OCI-LY7 (cell line): ENCODE measurements around the gene RBP5.

Source experiments
- CTCF ChIP-seq: fragments of 200-600 bp; sonication (generic); conservative IDR thresholded peaks from 2 replicates; pipeline ENCODE4 v1.5.1; 2014; ENCODE audit warnings: mild to moderate bottlenecking, antibody characterized with exemption, low read length, moderate library complexity, mixed read lengths
- EZH2phosphoT487 ChIP-seq: fragments of 200-600 bp; sonication (generic); IDR thresholded peaks from 2 replicates; pipeline ENCODE4 v1.6.1; 2018; ENCODE audit warnings: low read depth, borderline replicate concordance, mild to moderate bottlenecking, mixed run types, antibody characterized with exemption, low read length, moderate library complexity, mixed read lengths

- TF ChIP-seq CTCF (no peak), EZH2phosphoT487 (no peak)
Observed at GRCh38 chr12:7139200-7139599, 10.5 kb upstream of the RBP5 start.
